K562 (cell line): ENCODE data around the gene SSU72. TPM values are rescaled to one million over a fixed set of nuclear protein-coding genes. Genes with fewer than 3 reads are reported as not detected.
A peak's percentile ranks its signal among the peaks of the same experiment; 100 is the strongest.

Source experiments
- CBFB ChIP-seq: sonication (generic); formaldehyde crosslinking; IDR thresholded peaks from 2 replicates; pipeline ENCODE4 v1.4.0; 2020; ENCODE audit warnings: mild to moderate bottlenecking, missing genetic modification reagents
- ETV5 ChIP-seq: sonication (generic); formaldehyde crosslinking; IDR thresholded peaks from 2 replicates; pipeline ENCODE4 v1.4.0; 2020; ENCODE audit warnings: low read depth, mild to moderate bottlenecking, missing genetic modification reagents
- HDAC1 ChIP-seq, 2 experiments: fragments of 450-650 bp; IDR thresholded peaks; 2 replicates each; pipeline ENCODE4 v1.6.1; 2016 to 2017; ENCODE audit warnings: inconsistent platforms in 1 of 2, mild to moderate bottlenecking in 1 of 2, moderate library complexity in 1 of 2
- KLF16 ChIP-seq: IDR thresholded peaks from 2 replicates; pipeline ENCODE4 v1.6.1; 2016; ENCODE audit warnings: antibody characterized with exemption
- SMAD4 ChIP-seq: fragments of 250-450 bp; sonication (Bioruptor Pico); conservative IDR thresholded peaks from 2 replicates; pipeline ENCODE4 v1.8.0; 2021; ENCODE audit warnings: inconsistent platforms, mild to moderate bottlenecking, moderate library complexity
- SMARCE1 ChIP-seq: fragments of 450-650 bp; IDR thresholded peaks from 2 replicates; pipeline ENCODE4 v1.7.1; 2016; ENCODE audit warnings: mild to moderate bottlenecking
- SOX6 ChIP-seq: fragments of 450-650 bp; IDR thresholded peaks from 2 replicates; pipeline ENCODE4 v1.6.1; 2014; ENCODE audit warnings: mild to moderate bottlenecking
- SP1 ChIP-seq: sonication (generic); formaldehyde crosslinking; IDR thresholded peaks from 2 replicates; pipeline ENCODE4 v1.8.1; 2022; ENCODE audit warnings: mild to moderate bottlenecking, missing genetic modification reagents
- SREBF2 ChIP-seq: sonication (generic); formaldehyde crosslinking; IDR thresholded peaks from 2 replicates; pipeline ENCODE4 v1.4.0; 2020; ENCODE audit warnings: mild to moderate bottlenecking, missing genetic modification reagents
- polyA plus RNA-seq, 8 experiments: library from polyadenylated mRNA; depleted of rRNA in 4 of 8; stranded (reverse) in 5 of 8; unstranded in 3 of 8; fragments of >200 nt; fragmentation: Nextera tagmentation in 2 of 8; fragmentation: Illumina TruSeq in 1 of 8; extraction: Ambion mirVana in 2 of 8; extraction: Trizol in 1 of 8; gene quantifications; 2 replicates each; pipeline versions ENCODE4 v1.2.1 to v1.2.3, GENCODE V29; 2011 to 2014; ENCODE audit warnings: inconsistent platforms in 1 of 8, missing spikeins in 1 of 8
- total RNA-seq, 7 experiments: library from RNA; depleted of rRNA in 6 of 7; stranded (reverse); fragments of >200 nt in 6 of 7; fragmentation: Illumina TruSeq in 2 of 7; extraction: Trizol in 2 of 7; gene quantifications; 2 replicates each; pipeline versions ENCODE4 v1.2.1 to v1.2.3, GENCODE V29; 2011 to 2021; ENCODE audit warnings: low replicate concordance in 1 of 7
- TF ChIP-seq, protein P1 (sequence below), 2 experiments: fragments of 450-650 bp; IDR thresholded peaks; 2 replicates each; pipeline ENCODE4 v1.6.1; 2016; ENCODE audit warnings: mild to moderate bottlenecking in 2 of 2, borderline replicate concordance in 1 of 2, low read depth in 1 of 2, moderate library complexity in 1 of 2
- TF ChIP-seq, protein P2 (sequence below), 2 experiments: fragments of 200-800 bp in 1 of 2; sonication (Bioruptor generic) in 1 of 2; sonication (generic) in 1 of 2; formaldehyde crosslinking in 1 of 2; IDR thresholded peaks in 1 of 2; conservative IDR thresholded peaks in 1 of 2; 2 replicates each; pipeline versions ENCODE4 v1.5.0 to v1.6.1; 2016 to 2020; ENCODE audit warnings: missing compliant biosample characterization in 1 of 2, missing genetic modification characterization in 1 of 2, missing genetic modification reagents in 1 of 2
- TF ChIP-seq, protein P3 (sequence below), 2 experiments: fragments of 450-650 bp in 1 of 2; sonication (generic) in 1 of 2; formaldehyde crosslinking in 1 of 2; IDR thresholded peaks in 1 of 2; conservative IDR thresholded peaks in 1 of 2; 2 replicates each; pipeline versions ENCODE4 v1.6.1 to v1.8.1; 2016 to 2023; ENCODE audit warnings: mild to moderate bottlenecking in 2 of 2, moderate library complexity in 2 of 2, inconsistent platforms in 1 of 2, missing genetic modification reagents in 1 of 2
- TF ChIP-seq, protein P4 (sequence below): sonication (generic); formaldehyde crosslinking; IDR thresholded peaks from 2 replicates; pipeline ENCODE4 v1.9.0; 2022; ENCODE audit warnings: mild to moderate bottlenecking, missing genetic modification reagents

Gene SSU72
- total and polyA plus RNA-seq, 9 of the 15 experiments (the other 6 are each of a cell fraction or from before 2014, with no cell fraction given) = 70.8 to 201 (median 94.6) TPM

DNA sequence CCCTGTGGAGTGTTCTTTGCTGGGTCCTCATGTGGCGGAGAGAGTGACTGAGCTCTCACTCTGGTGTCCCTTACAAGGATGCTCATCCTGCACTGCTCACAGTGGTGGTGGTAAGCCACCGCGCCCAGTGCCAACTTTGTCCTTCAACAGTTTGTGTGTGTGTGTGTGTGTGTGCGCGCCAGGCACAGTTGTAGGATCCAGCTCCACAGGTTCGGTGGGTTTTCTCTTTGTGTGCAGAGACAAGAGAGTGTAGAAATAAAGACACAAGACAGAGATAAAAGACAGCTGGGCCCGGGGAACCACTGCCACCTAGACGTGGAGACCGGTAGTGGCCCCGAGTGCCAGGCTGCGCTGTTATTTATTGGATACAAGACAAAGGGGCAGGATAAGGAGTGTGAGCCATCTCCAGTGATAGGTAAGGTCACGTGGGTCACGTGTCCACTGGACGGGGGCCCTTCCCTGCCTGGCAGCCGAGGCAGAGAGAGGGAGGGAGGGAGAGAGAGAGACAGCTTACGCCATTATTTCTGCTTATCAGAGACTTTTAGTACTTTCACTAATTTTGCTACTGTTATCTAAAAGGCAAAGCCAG is 69.8 kb downstream of the SSU72 start (continued):
- TF ChIP-seq, protein P1, sequence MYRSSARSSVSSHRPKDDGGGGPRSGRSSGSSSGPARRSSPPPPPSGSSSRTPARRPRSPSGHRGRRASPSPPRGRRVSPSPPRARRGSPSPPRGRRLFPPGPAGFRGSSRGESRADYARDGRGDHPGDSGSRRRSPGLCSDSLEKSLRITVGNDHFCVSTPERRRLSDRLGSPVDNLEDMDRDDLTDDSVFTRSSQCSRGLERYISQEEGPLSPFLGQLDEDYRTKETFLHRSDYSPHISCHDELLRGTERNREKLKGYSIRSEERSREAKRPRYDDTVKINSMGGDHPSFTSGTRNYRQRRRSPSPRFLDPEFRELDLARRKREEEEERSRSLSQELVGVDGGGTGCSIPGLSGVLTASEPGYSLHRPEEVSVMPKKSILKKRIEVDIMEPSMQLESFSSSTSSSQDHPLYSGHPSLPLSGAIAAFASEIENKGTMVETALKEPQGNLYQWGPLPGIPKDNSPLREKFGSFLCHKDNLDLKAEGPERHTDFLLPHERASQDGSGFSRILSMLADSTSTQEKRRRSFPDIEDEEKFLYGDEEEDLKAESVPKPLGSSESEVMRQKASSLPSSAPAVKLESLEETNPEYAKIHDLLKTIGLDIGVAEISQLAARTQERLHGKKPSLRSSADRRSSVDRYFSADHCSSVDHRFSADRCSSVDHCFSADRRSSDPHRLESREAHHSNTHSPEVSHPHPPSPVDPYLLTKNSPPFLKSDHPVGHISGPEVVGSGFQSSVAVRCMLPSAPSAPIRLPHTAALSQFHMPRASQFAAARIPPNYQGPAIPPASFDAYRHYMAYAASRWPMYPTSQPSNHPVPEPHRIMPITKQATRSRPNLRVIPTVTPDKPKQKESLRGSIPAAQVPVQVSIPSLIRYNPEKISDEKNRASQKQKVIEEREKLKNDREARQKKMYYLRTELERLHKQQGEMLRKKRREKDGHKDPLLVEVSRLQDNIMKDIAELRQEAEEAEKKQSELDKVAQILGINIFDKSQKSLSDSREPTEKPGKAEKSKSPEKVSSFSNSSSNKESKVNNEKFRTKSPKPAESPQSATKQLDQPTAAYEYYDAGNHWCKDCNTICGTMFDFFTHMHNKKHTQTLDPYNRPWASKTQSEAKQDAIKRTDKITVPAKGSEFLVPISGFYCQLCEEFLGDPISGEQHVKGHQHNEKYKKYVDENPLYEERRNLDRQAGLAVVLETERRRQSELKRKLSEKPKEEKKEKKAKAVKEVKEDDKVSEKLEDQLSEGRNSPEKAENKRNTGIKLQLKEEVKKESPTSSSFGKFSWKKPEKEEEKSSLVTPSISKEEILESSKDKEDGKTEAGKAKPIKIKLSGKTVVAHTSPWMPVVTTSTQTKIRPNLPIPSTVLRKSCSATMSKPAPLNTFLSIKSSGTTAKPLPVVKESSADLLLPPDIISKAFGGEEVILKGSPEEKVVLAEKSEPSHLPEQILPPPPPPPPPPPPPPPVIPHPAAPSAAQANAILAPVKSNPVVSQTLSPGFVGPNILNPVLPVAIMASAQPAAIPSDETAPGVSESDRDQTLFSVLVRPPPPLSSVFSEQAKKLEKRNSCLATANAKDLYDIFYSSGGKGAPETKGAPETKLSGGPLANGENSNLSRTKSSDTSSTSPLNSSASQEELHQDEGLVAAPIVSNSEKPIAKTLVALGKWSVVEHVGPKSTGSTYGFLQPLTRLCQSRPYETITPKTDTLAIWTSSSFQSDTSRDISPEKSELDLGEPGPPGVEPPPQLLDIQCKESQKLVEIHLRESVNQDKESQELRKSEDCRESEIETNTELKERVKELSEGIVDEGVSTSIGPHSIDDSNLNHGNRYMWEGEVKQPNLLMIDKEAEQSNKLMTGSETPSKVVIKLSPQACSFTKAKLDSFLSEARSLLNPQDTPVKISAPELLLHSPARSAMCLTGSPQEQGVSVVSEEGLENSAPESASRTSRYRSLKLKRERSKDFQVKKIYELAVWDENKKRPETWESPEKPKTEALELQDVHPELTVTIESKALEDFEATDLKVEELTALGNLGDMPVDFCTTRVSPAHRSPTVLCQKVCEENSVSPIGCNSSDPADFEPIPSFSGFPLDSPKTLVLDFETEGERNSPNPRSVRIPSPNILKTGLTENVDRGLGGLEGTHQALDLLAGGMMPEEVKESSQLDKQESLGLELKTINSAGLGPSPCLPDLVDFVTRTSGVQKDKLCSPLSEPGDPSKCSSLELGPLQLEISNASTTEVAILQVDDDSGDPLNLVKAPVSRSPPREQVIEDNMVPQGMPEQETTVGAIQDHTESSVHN (IDR thresholded peaks at IDR 0.05; ENCODE audit: borderline replicate concordance in 1 of 2, low read depth in 1 of 2) = peak in 1 of 2 experiments; percentile 20; a peak in 1 of 4 replicates
- TF ChIP-seq CBFB (peak; percentile 62; the same call in 1 of the 2 replicates), SOX6 (peak; percentile 94), SMARCE1 (peak; percentile 27; the same call in 1 of the 2 replicates), SMAD4 (CRISPR knock-in tag) (peak; percentile 9; the same call in 1 of the 2 replicates), KLF16 (0 out of 2 replicates have a peak, but pooled peaks have one; percentile 28), SP1 (CRISPR knock-in tag) (peak; percentile 70), SREBF2 (CRISPR knock-in tag) (0 out of 2 replicates have a peak, but pooled peaks have one; percentile 11), HDAC1 (IDR thresholded peaks at IDR 0.05) (peak in 1 of 2 experiments; percentile 56; a peak in 2 of 4 replicates), ETV5 (CRISPR knock-in tag) (peak; percentile 14; the same call in 1 of the 2 replicates)
- TF ChIP-seq, protein P2, sequence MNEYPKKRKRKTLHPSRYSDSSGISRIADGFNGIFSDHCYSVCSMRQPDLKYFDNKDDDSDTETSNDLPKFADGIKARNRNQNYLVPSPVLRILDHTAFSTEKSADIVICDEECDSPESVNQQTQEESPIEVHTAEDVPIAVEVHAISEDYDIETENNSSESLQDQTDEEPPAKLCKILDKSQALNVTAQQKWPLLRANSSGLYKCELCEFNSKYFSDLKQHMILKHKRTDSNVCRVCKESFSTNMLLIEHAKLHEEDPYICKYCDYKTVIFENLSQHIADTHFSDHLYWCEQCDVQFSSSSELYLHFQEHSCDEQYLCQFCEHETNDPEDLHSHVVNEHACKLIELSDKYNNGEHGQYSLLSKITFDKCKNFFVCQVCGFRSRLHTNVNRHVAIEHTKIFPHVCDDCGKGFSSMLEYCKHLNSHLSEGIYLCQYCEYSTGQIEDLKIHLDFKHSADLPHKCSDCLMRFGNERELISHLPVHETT (CRISPR knock-in tag; conservative IDR thresholded peaks at IDR 0.05 in 1 of 2, IDR thresholded peaks at IDR 0.05 in 1 of 2) = peak in 1 of 2 experiments; percentile 48; a peak in 1 of 4 replicates
- TF ChIP-seq, protein P3, sequence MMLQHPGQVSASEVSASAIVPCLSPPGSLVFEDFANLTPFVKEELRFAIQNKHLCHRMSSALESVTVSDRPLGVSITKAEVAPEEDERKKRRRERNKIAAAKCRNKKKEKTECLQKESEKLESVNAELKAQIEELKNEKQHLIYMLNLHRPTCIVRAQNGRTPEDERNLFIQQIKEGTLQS (IDR thresholded peaks at IDR 0.05) = peak; percentile 36; the same call in 1 of the 2 replicates
- TF ChIP-seq, protein P3 (CRISPR knock-in tag; conservative IDR thresholded peaks at IDR 0.05) = 0 out of 2 replicates have a peak, but pooled peaks have one; percentile 57
- TF ChIP-seq, protein P4, sequence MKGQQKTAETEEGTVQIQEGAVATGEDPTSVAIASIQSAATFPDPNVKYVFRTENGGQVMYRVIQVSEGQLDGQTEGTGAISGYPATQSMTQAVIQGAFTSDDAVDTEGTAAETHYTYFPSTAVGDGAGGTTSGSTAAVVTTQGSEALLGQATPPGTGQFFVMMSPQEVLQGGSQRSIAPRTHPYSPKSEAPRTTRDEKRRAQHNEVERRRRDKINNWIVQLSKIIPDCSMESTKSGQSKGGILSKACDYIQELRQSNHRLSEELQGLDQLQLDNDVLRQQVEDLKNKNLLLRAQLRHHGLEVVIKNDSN (CRISPR knock-in tag) = peak; percentile 95
